Measurements from ENCODE around the gene RSRC2. TPM values are rescaled to one million over a fixed set of nuclear protein-coding genes. Genes with fewer than 3 reads are reported as not detected.
"Not testable (repeated sequence)": the region's sequence is repeated elsewhere in the genome, so short reads cannot be mapped to it uniquely, and the experiment has no call there.

The RSRC2 gene, protein sequence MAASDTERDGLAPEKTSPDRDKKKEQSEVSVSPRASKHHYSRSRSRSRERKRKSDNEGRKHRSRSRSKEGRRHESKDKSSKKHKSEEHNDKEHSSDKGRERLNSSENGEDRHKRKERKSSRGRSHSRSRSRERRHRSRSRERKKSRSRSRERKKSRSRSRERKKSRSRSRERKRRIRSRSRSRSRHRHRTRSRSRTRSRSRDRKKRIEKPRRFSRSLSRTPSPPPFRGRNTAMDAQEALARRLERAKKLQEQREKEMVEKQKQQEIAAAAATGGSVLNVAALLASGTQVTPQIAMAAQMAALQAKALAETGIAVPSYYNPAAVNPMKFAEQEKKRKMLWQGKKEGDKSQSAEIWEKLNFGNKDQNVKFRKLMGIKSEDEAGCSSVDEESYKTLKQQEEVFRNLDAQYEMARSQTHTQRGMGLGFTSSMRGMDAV
- 124 and 131 TPM in 2 replicates for total RNA-seq
- long read RNA-seq, transcript RSRC2-201 (10 exons, 3,520 nt): major isoform, 15 of 116 reads
- long read RNA-seq, partial matches to known transcripts: 58 of 116 reads
- long read RNA-seq, other reads (novel, unspliced or antisense): 38 of 116 reads

DNA sequence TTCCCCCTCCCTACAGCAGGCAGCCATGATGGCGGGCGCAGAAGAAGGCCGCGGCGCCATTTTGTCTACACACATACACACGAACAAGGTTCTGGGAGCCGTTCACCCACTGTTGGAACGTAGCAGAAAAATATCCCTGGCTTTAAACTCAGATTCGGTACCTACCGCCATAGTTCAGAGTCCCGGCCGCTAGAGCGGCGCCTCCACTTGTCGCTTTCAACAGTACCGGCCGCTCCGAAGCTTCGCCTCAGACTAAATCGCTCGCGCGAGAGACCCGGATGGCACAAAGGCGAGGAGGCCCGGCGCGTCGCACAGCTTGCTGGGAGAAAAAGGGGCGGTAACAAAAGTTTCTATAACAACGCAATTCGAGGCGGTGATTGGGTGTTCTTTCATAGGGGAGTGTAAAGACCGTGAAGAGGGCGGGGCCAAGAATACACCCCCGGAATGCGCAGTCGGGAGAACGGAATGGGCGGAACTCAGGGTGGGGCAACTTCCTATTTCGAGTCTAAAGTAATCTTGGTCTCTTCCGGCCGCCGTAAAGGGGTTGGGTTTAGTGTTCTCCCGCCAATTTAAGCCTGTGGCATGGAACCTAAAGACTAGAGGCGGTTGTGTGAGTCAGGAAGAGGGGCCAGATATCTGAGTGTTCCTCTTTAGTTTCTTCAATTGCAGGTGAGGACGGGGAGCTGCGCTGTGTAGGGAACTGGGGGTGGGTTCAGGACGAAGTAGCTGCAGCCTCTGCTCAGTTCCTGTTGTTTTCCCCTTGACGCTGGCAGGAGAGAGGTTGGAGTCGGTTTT is at the start of gene RSRC2, which contains the start of gene KNTC1:
RSRC2 (minus strand) TSS at position 254 of the 795 bp plus-strand sequence; CDS start at position 171, 83 bp downstream.
KNTC1 (plus strand) TSS at position 567 of the 795 bp plus-strand sequence. CDS start 2,815 bp downstream, outside the sequence.
- Mint-ChIP-seq H3K4me1 (ENCODE audit: low read depth) (peaks cover 21% of the 10 kb centered on the region), H3K9me3 (ENCODE audit: low read depth) (no peaks in the 10 kb centered on the region), H3K36me3 (ENCODE audit: insufficient read depth) (peaks cover 9% of the 10 kb centered on the region), H3K4me3 (ENCODE audit: low read depth) (no peak within 1 kb of the TSS), H3K27ac (peak within 1 kb of the TSS; percentile 2), H3K27me3 (no peaks in the 10 kb centered on the region)
- DNase-seq (ENCODE audit: low spot score, unreplicated experiment): peak; percentile 96
- TF ChIP-seq CTCF (IDR thresholded peaks at IDR 0.05; ENCODE audit: unreplicated experiment): no peak

DNA sequence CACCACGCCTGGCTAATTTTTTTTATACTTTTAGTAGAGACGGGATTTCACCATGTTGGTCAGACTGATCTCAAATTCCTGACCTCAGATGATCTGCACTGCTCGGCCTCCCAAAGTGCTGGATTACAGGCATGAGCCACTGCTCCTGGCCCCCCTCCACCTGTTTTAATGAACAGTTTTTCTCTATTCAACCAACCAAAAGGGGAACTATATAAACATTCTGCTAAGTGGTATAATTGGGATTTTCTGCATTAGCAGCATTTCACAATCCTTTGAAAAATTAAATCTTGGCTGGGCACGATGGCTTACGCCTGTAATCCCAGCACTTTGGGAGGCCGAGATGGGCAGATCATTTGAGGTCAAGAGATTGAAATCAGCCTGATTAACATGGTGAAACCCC is 45.1 kb upstream of the RSRC2 start:
- DNase-seq (ENCODE audit: low spot score, unreplicated experiment): no peak
- H3K9me3 Mint-ChIP-seq (ENCODE audit: low read depth): no peaks in the 10 kb centered on the region
- no peak overlapping the region for H3K27ac Mint-ChIP-seq
- H3K27me3 Mint-ChIP-seq: no peaks in the 10 kb centered on the region
- H3K4me1 Mint-ChIP-seq (ENCODE audit: low read depth): no peaks in the 10 kb centered on the region
- peaks cover 18% of the 10 kb centered on the region for H3K36me3 Mint-ChIP-seq (ENCODE audit: insufficient read depth)
- H3K4me3 Mint-ChIP-seq (ENCODE audit: low read depth): no peak overlapping the region
- no peak for TF ChIP-seq CTCF (IDR thresholded peaks at IDR 0.05; ENCODE audit: unreplicated experiment)

DNA sequence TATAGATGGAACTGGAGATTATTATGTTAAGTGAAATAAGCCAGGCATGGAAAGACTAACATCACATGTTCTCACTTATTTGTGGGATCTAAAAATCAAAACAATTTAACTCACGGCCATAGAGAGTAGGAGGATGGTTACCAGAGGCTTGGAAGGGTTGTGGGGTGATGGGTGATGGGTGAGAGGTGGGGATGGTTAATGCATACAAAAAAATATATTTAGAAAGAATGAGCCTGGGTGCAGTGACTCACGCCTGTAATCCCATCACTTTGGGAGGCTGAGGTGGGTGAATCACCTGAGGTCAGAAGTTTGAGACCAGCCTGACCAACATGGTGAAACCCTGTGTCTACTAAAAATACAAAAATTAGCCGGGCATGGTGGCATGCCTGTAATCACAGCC is 43.3 kb upstream of the RSRC2 start:
- not testable (repeated sequence) for H3K9me3 Mint-ChIP-seq (ENCODE audit: low read depth); H3K4me1 Mint-ChIP-seq (ENCODE audit: low read depth); H3K4me3 Mint-ChIP-seq (ENCODE audit: low read depth); H3K27ac Mint-ChIP-seq; H3K27me3 Mint-ChIP-seq; DNase-seq (ENCODE audit: low spot score, unreplicated experiment)
- H3K36me3 Mint-ChIP-seq (ENCODE audit: insufficient read depth): peaks cover 11% of the 10 kb centered on the region

GRCh38 chr12:122569288-122569687 is 42.6 kb upstream of the RSRC2 start:
- Mint-ChIP-seq H3K9me3 (ENCODE audit: low read depth) (no peaks in the 10 kb centered on the region), H3K36me3 (ENCODE audit: insufficient read depth) (peaks cover 11% of the 10 kb centered on the region), H3K27me3 (no peaks in the 10 kb centered on the region), H3K4me1 (ENCODE audit: low read depth) (no peaks in the 10 kb centered on the region), H3K27ac (no peak overlapping the region), H3K4me3 (ENCODE audit: low read depth) (no peak overlapping the region)
- TF ChIP-seq CTCF (IDR thresholded peaks at IDR 0.05; ENCODE audit: unreplicated experiment): no peak
- DNase-seq (ENCODE audit: low spot score, unreplicated experiment): no peak

DNA sequence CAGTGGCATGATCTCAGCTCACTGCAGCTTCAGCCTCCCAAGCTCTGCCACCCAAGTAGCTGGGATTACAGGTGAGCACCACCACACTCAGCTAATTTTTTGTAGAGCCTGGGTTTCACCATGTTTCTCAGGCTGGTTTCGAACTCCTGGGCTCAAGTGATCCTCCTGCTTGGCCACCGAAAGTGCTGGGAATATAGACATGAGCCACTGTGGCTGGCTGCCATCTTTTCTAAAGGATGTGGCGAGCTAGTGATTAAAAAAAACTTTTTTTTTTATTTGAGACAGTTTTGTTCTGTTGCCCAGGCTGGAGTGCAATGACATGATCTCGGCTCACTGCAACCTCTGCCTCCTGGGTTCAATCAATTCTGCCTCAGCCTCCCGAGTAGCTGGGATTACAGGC is 40.1 kb upstream of the RSRC2 start:
- H3K4me3 Mint-ChIP-seq (ENCODE audit: low read depth); H3K9me3 Mint-ChIP-seq (ENCODE audit: low read depth); H3K4me1 Mint-ChIP-seq (ENCODE audit: low read depth); H3K27ac Mint-ChIP-seq; DNase-seq (ENCODE audit: low spot score, unreplicated experiment); H3K27me3 Mint-ChIP-seq; H3K36me3 Mint-ChIP-seq (ENCODE audit: insufficient read depth): not testable (repeated sequence)

GRCh38 chr12:122563361-122563760 is 36.6 kb upstream of the RSRC2 start:
- DNase-seq (ENCODE audit: low spot score, unreplicated experiment): no peak
- Mint-ChIP-seq H3K27me3 (no peaks in the 10 kb centered on the region), H3K9me3 (ENCODE audit: low read depth) (no peaks in the 10 kb centered on the region), H3K4me3 (ENCODE audit: low read depth) (no peak overlapping the region), H3K27ac (no peak overlapping the region), H3K36me3 (ENCODE audit: insufficient read depth) (peaks cover 10% of the 10 kb centered on the region), H3K4me1 (ENCODE audit: low read depth) (no peaks in the 10 kb centered on the region)
- no peak for TF ChIP-seq CTCF (IDR thresholded peaks at IDR 0.05; ENCODE audit: unreplicated experiment)

All from progenitor cell of endocrine pancreas (in vitro differentiated cells).